RWPE1 (cell line): Measurements from ENCODE around the gene AMDHD2.
"Not testable (repeated sequence)": the region's sequence is repeated elsewhere in the genome, so short reads cannot be mapped to it uniquely, and the experiment has no call there.

Source experiments
- CTCF ChIA-PET: fragments of 350-600 bp; sonication (Branson Sonifier 250); formaldehyde crosslinking; extraction: SDS; loops from one replicate; lab custom pipeline; 2021; lab: Yijun Ruan, JAX
- POLR2A ChIA-PET: fragments of 400-600 bp; formaldehyde crosslinking; extraction: SDS; loops from one replicate; lab custom pipeline; 2020; ENCODE audit warnings: antibody characterized with exemption; ENCODE audit not compliant: low non-redundant PET; lab: Yijun Ruan, JAX
- DNase-seq: peaks from one replicate; pipeline ENCODE4 v3.0.0; 2012; ENCODE audit warnings: low spot score
- H3K27ac ChIP-seq: fragments of 450-650 bp; 2 replicates; pipeline ENCODE4 v1.5.1; 2017
- TF ChIP-seq, protein P1 (sequence below): fragments of 450-650 bp; conservative IDR thresholded peaks from 2 replicates; pipeline ENCODE4 v1.5.1; 2017; ENCODE audit warnings: low read depth, mild to moderate bottlenecking

AMDHD2 gene

DNA sequence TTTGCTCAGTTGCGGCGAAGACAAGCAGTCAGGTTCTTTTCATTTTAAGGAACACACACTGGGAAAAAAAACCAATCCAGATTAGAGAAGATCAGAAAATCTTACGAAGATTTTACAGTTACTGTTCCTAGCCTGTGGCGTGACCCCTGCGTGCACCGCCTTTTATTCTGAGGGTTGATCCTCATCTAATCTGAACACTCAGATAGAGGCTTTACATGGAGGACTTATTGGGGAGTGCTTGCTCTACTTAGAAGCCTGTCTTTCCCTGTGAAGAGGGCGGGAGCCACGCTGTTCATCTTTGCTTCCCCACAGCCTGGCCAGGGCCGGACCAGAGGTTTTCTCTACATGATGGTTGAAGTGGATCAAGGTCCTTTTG lies 43.8 kb upstream of the AMDHD2 start:
- ChIA-PET POLR2A (no interaction called here), CTCF (no interaction called here)
- TF ChIP-seq, protein P1, sequence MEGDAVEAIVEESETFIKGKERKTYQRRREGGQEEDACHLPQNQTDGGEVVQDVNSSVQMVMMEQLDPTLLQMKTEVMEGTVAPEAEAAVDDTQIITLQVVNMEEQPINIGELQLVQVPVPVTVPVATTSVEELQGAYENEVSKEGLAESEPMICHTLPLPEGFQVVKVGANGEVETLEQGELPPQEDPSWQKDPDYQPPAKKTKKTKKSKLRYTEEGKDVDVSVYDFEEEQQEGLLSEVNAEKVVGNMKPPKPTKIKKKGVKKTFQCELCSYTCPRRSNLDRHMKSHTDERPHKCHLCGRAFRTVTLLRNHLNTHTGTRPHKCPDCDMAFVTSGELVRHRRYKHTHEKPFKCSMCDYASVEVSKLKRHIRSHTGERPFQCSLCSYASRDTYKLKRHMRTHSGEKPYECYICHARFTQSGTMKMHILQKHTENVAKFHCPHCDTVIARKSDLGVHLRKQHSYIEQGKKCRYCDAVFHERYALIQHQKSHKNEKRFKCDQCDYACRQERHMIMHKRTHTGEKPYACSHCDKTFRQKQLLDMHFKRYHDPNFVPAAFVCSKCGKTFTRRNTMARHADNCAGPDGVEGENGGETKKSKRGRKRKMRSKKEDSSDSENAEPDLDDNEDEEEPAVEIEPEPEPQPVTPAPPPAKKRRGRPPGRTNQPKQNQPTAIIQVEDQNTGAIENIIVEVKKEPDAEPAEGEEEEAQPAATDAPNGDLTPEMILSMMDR = no peak
- DNase-seq = no peak
- H3K27ac ChIP-seq = no peak overlapping the region

DNA sequence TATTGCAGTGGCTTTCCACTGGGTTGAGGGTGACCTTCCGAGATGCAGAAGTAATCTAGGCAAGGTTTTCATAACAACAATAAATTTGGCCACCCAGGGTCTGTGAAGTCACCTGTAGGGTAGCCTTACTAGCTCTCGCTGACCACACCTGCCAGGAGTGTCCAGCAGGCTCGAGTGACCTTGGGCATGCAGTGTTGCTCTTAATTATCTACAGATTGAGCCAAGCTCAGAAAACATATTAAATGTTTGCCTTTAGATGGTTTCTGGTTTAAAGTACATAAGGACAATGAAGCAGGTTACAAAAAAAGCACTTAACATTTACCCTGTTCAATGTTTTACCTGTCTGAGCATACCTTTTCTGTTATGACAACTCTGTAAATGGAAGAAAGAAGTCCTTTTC lies 43.4 kb upstream of the AMDHD2 start:
- no peak overlapping the region for H3K27ac ChIP-seq
- CTCF ChIA-PET = interaction anchor here (1.2 to 1.3 kb wide), 2 partner anchors 24 to 25 kb away, joined by 3 to 4 read pairs; no protein-coding TSS in a partner anchor
- DNase-seq = no peak
- POLR2A ChIA-PET = no interaction called here
- TF ChIP-seq, protein P1 = no peak

DNA sequence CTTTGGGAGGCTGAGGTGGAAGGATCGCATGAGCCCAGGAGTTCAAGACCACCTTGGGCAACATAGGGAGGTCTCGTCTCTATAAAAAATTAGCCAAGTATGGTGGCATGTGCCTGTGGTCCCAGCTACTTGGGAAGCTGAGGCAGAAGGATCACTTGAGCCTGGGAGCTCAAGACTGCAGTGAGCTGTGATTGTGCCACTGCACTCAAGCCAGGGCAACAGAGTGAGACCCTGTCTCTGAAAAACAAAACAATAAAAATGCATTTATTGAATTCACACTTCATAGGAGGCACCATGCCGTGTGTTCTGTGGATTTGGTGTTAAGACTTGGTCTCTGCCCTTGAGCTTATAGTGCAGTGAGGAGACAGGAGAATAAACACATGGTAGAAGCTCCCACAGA lies 42.8 kb upstream of the AMDHD2 start:
- TF ChIP-seq, protein P1 = no peak
- DNase-seq = no peak
- H3K27ac ChIP-seq = peak overlapping the region; percentile 34; the same call in 1 of the 2 replicates
- POLR2A ChIA-PET = interaction anchor here (0.6 kb wide), 2 partner anchors 11 to 26 kb away, joined by 7 to 8 read pairs; no protein-coding TSS in a partner anchor
- CTCF ChIA-PET = interaction anchor here (1.2 to 1.3 kb wide), 2 partner anchors 24 kb away, joined by 3 to 4 read pairs; no protein-coding TSS in a partner anchor

DNA sequence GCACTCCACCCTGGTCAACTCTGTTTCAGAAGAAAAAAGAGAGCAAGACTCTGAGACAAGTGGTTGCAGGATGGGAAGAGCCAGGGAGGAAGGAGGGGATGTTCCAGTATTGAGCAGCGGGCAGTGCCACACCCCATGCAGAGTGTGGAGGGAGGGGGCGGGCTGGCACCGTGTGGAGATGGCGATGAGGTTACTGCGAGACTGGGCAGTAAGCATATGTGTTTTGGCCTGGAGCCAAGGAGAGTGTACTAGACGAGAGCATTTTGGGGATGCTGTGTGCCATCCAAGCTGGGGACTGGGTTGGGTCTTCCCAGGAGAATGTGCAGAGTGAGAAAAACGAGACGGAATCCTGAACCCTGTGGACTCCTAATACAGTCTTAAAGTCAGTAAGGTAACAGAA lies 41.9 kb upstream of the AMDHD2 start:
- POLR2A ChIA-PET = no interaction called here

DNA sequence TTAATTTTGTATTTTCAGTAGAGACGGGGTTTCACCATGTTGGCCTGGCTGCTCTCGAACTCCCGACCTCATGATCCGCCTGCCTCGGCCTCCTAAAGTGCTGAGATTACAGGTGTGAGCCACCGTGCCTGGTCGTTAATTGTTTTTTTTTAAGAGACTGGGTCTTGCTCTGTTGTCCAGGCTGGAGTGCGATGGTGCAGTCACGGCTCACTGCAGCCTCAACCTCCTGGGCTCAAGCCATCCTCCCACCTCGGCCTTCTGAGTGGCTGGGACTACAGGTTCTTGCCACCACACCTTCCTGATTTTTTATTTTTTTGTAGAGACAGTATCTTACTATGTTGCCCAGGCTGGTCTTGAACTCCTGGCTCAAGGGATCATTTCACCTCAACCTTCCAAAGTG lies 40.2 kb upstream of the AMDHD2 start:
- CTCF ChIA-PET, POLR2A ChIA-PET, DNase-seq, H3K27ac ChIP-seq: not testable (repeated sequence)

More for the DNA sequence above, 41.9 kb upstream of the AMDHD2 start:
- DNase-seq = no peak
- TF ChIP-seq, protein P1 = no peak
- CTCF ChIA-PET = interaction anchor here (0.6 kb wide), 1 partner anchor 11 kb away, joined by 3 read pairs; no protein-coding TSS in a partner anchor
- H3K27ac ChIP-seq = peak overlapping the region; percentile 34

DNA sequence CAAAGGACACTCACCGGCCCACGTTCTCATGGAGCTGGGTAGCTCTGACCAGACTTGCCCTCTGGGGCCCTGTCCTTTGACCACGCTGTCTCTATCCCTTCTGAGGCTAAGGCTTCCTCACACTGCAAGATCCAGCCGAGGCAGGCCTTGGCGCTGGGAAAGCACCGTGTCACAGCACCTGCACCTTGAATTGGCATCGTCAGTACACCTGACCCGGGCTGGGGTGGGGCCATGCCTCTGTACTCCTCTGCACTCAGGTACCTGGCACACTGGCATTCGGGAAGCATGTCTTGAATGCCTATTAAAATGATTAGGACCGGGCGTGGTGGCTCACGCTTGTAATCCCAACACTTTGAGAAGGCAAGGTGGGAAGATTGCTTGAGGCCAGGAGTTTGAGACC lies 39.2 kb upstream of the AMDHD2 start:
- H3K27ac ChIP-seq = peak overlapping the region; percentile 3; the same call in 1 of the 2 replicates
- no peak for DNase-seq
- TF ChIP-seq, protein P1 = no peak
- POLR2A ChIA-PET = no interaction called here
- CTCF ChIA-PET = no interaction called here

GRCh38 chr16:2481676-2482075 lies 38.5 kb upstream of the AMDHD2 start:
- ChIA-PET POLR2A (no interaction called here), CTCF (no interaction called here)
- DNase-seq = no peak
- TF ChIP-seq, protein P1 = no peak
- H3K27ac ChIP-seq = peak overlapping the region; percentile 19
